GM23338 (cell line): ENCODE measurements around the gene HSD17B1. TPM values are rescaled to one million over a fixed set of nuclear protein-coding genes. Genes with fewer than 3 reads are reported as not detected.

ENCODE experiments used
- ATAC-seq: fragments of 200-7000 bp; cut with Tn5 transposase; 3 replicates; pipeline ENCODE4 v1.9.1; 2020
- DNase-seq: peaks from one replicate; pipeline ENCODE4 v3.0.0-alpha.2; 2015; ENCODE audit warnings: low spot score
- H2AFZ ChIP-seq: fragments of 200-600 bp; sonication (generic); 2 replicates; pipeline ENCODE4 v1.8.0; 2016; ENCODE audit warnings: antibody characterized with exemption, mild to moderate bottlenecking, moderate library complexity
- H3F3A ChIP-seq: fragments of 200-600 bp; sonication (generic); replicated peaks from 2 replicates; pipeline ENCODE4 v1.8.0; 2017; ENCODE audit warnings: antibody characterized with exemption, mixed run types, low read depth
- H3K27ac ChIP-seq: fragments of 200-600 bp; sonication (generic); 2 replicates; pipeline ENCODE4 v1.6.1; 2016; ENCODE audit warnings: low read depth
- H3K27me3 ChIP-seq: fragments of 200-600 bp; sonication (generic); 2 replicates; pipeline ENCODE4 v1.8.0; 2016; ENCODE audit warnings: mild to moderate bottlenecking, mixed run types, moderate library complexity; ENCODE audit not compliant: insufficient read depth
- H3K36me3 ChIP-seq: fragments of 200-600 bp; sonication (generic); 2 replicates; pipeline ENCODE4 v1.8.0; 2016; ENCODE audit warnings: mild to moderate bottlenecking; ENCODE audit not compliant: insufficient read depth
- H3K4me1 ChIP-seq: fragments of 200-600 bp; sonication (generic); 2 replicates; pipeline ENCODE4 v1.8.0; 2016; ENCODE audit warnings: mild to moderate bottlenecking, moderate library complexity; ENCODE audit not compliant: insufficient read depth
- H3K4me2 ChIP-seq: fragments of 200-600 bp; sonication (generic); 2 replicates; pipeline ENCODE4 v1.7.1; 2017; ENCODE audit warnings: mixed run types
- H3K4me3 ChIP-seq: fragments of 200-600 bp; sonication (generic); 2 replicates; pipeline ENCODE4 v1.6.1; 2016; ENCODE audit warnings: mixed run types
- H3K79me2 ChIP-seq: fragments of 200-600 bp; sonication (generic); replicated peaks from 2 replicates; pipeline ENCODE4 v1.8.0; 2017; ENCODE audit warnings: mild to moderate bottlenecking; ENCODE audit not compliant: insufficient read depth
- H3K9me2 ChIP-seq: fragments of 200-600 bp; sonication (generic); 2 replicates; pipeline ENCODE4 v1.8.0; 2017; ENCODE audit not compliant: insufficient read depth
- H4K20me1 ChIP-seq: fragments of 200-600 bp; sonication (generic); replicated peaks from 2 replicates; pipeline ENCODE4 v1.8.0; 2017; ENCODE audit warnings: mild to moderate bottlenecking; ENCODE audit not compliant: insufficient read depth
- H3K27ac Mint-ChIP-seq: 2 replicates; pipeline ENCODE4 v1.8.0; 2020; ENCODE audit warnings: inconsistent platforms, mild to moderate bottlenecking, moderate library complexity, mixed read lengths
- H3K27me3 Mint-ChIP-seq: 3 replicates; pipeline ENCODE4 v1.8.0; 2022; ENCODE audit warnings: low read depth, mild to moderate bottlenecking, moderate library complexity, mixed read lengths, inconsistent platforms; ENCODE audit not compliant: insufficient read depth, poor library complexity
- H3K36me3 Mint-ChIP-seq: 3 replicates; pipeline ENCODE4 v1.8.0; 2021; ENCODE audit warnings: low read depth, mild to moderate bottlenecking, inconsistent platforms, moderate library complexity, mixed read lengths
- H3K4me1 Mint-ChIP-seq: 3 replicates; pipeline ENCODE4 v1.8.0; 2020; ENCODE audit warnings: mild to moderate bottlenecking, inconsistent platforms, mixed read lengths
- H3K4me3 Mint-ChIP-seq: 3 replicates; pipeline ENCODE4 v1.8.0; 2021; ENCODE audit warnings: moderate library complexity, mild to moderate bottlenecking, inconsistent platforms, mixed read lengths
- H3K9me3 Mint-ChIP-seq: 3 replicates; pipeline ENCODE4 v1.8.0; 2020; ENCODE audit warnings: moderate library complexity, mild to moderate bottlenecking, inconsistent platforms, mixed read lengths
- CREB1 ChIP-seq: fragments of 250-450 bp; sonication (Bioruptor Pico); IDR thresholded peaks from 2 replicates; pipeline ENCODE4 v1.5.0; 2020; ENCODE audit warnings: low read depth, mild to moderate bottlenecking, moderate library complexity
- ETS1 ChIP-seq: IDR thresholded peaks from 2 replicates; pipeline ENCODE4 v1.6.1; 2016; ENCODE audit warnings: antibody characterized with exemption
- EZH2phosphoT487 ChIP-seq: fragments of 200-600 bp; sonication (generic); IDR thresholded peaks from one replicate; pipeline ENCODE4 v1.8.1; 2018; ENCODE audit warnings: antibody characterized with exemption; ENCODE audit not compliant: unreplicated experiment
- JUNB ChIP-seq: IDR thresholded peaks from one replicate; pipeline ENCODE4 v1.6.1; 2016; ENCODE audit warnings: antibody characterized with exemption; ENCODE audit not compliant: unreplicated experiment
- NANOG ChIP-seq: IDR thresholded peaks from 2 replicates; pipeline ENCODE4 v1.6.1; 2016; ENCODE audit warnings: antibody characterized with exemption, borderline replicate concordance
- POLR2AphosphoS5 ChIP-seq: IDR thresholded peaks from 2 replicates; pipeline ENCODE4 v1.6.1; 2016; ENCODE audit warnings: antibody characterized with exemption, low read depth
- ZNF331 ChIP-seq: fragments of 250-450 bp; sonication (Bioruptor Pico); IDR thresholded peaks from 2 replicates; pipeline ENCODE4 v1.5.0; 2020; ENCODE audit warnings: low read depth, mild to moderate bottlenecking, moderate library complexity
- polyA plus RNA-seq: library from polyadenylated mRNA; unstranded; fragments of >200 nt; fragmentation: Nextera tagmentation; extraction: Ambion mirVana; gene quantifications from 2 replicates; pipeline ENCODE4 v1.2.1, GENCODE V29; 2016
- total RNA-seq: library from RNA; depleted of rRNA; stranded (reverse); fragments of >200 nt; shearing (Covaris generic); gene quantifications from 2 replicates; pipeline ENCODE4 v1.2.3, GENCODE V29; 2014
- TF ChIP-seq, protein P1 (sequence below): IDR thresholded peaks from one replicate; pipeline ENCODE4 v1.6.1; 2018; ENCODE audit warnings: antibody characterized with exemption; ENCODE audit not compliant: unreplicated experiment
- TF ChIP-seq, protein P2 (sequence below), 2 experiments: fragments of 200-600 bp in 1 of 2; sonication (generic) in 1 of 2; conservative IDR thresholded peaks; 2 replicates each; pipeline versions ENCODE4 v1.5.1 to v1.6.1; 2016 to 2017; ENCODE audit warnings: antibody characterized with exemption in 2 of 2, low read depth in 2 of 2, mild to moderate bottlenecking in 2 of 2, moderate library complexity in 1 of 2

The HSD17B1 gene
- total and polyA plus RNA-seq, 2 experiments from 2014 or later = 0.97 to 1.7 TPM

GRCh38 chr17:42590886-42591285 is 38.2 kb downstream of the HSD17B1 start (continued):
- TF ChIP-seq, protein P1, sequence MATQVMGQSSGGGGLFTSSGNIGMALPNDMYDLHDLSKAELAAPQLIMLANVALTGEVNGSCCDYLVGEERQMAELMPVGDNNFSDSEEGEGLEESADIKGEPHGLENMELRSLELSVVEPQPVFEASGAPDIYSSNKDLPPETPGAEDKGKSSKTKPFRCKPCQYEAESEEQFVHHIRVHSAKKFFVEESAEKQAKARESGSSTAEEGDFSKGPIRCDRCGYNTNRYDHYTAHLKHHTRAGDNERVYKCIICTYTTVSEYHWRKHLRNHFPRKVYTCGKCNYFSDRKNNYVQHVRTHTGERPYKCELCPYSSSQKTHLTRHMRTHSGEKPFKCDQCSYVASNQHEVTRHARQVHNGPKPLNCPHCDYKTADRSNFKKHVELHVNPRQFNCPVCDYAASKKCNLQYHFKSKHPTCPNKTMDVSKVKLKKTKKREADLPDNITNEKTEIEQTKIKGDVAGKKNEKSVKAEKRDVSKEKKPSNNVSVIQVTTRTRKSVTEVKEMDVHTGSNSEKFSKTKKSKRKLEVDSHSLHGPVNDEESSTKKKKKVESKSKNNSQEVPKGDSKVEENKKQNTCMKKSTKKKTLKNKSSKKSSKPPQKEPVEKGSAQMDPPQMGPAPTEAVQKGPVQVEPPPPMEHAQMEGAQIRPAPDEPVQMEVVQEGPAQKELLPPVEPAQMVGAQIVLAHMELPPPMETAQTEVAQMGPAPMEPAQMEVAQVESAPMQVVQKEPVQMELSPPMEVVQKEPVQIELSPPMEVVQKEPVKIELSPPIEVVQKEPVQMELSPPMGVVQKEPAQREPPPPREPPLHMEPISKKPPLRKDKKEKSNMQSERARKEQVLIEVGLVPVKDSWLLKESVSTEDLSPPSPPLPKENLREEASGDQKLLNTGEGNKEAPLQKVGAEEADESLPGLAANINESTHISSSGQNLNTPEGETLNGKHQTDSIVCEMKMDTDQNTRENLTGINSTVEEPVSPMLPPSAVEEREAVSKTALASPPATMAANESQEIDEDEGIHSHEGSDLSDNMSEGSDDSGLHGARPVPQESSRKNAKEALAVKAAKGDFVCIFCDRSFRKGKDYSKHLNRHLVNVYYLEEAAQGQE = no peak
- TF ChIP-seq EZH2phosphoT487 = no peak
- TF ChIP-seq CREB1 = no peak
- no peak for TF ChIP-seq ETS1
- no peak for TF ChIP-seq NANOG
- TF ChIP-seq, protein P2, sequence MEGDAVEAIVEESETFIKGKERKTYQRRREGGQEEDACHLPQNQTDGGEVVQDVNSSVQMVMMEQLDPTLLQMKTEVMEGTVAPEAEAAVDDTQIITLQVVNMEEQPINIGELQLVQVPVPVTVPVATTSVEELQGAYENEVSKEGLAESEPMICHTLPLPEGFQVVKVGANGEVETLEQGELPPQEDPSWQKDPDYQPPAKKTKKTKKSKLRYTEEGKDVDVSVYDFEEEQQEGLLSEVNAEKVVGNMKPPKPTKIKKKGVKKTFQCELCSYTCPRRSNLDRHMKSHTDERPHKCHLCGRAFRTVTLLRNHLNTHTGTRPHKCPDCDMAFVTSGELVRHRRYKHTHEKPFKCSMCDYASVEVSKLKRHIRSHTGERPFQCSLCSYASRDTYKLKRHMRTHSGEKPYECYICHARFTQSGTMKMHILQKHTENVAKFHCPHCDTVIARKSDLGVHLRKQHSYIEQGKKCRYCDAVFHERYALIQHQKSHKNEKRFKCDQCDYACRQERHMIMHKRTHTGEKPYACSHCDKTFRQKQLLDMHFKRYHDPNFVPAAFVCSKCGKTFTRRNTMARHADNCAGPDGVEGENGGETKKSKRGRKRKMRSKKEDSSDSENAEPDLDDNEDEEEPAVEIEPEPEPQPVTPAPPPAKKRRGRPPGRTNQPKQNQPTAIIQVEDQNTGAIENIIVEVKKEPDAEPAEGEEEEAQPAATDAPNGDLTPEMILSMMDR (conservative IDR thresholded peaks at IDR 0.05; ENCODE audit: low read depth in 2 of 2) = no peak
- no peak for TF ChIP-seq POLR2AphosphoS5

GRCh38 chr17:42591411-42591810 is 38.7 kb downstream of the HSD17B1 start:
- no peak for ATAC-seq
- no peak overlapping the region for H3K4me3 Mint-ChIP-seq
- Histone ChIP-seq H3F3A (no peaks in the 10 kb centered on the region), H4K20me1 (0 out of 2 replicates have a peak, but pooled peaks cover 4% of the 10 kb centered on the region), H3K27ac (no peak overlapping the region), H3K4me3 (no peak overlapping the region), H3K4me2 (no peak overlapping the region), H3K36me3 (peaks cover 8% of the 10 kb centered on the region; the same call in 1 of the 2 replicates), H3K79me2 (peaks cover 4% of the 10 kb centered on the region; the same call in 1 of the 2 replicates), H2AFZ (no peak overlapping the region), H3K9me2 (no peaks in the 10 kb centered on the region), H3K4me1 (no peaks in the 10 kb centered on the region), H3K27me3 (no peaks in the 10 kb centered on the region)
- H3K27me3 Mint-ChIP-seq = peaks cover 5% of the 10 kb centered on the region
- no peaks in the 10 kb centered on the region for H3K9me3 Mint-ChIP-seq
- no peak overlapping the region for H3K27ac Mint-ChIP-seq
- DNase-seq = no peak
- no peaks in the 10 kb centered on the region for H3K4me1 Mint-ChIP-seq
- H3K36me3 Mint-ChIP-seq = peaks cover 32% of the 10 kb centered on the region
- TF ChIP-seq, protein P1 = no peak
- TF ChIP-seq JUNB (no peak), ZNF331 (CRISPR knock-in tag) (no peak)
- TF ChIP-seq, protein P2 (conservative IDR thresholded peaks at IDR 0.05; ENCODE audit: low read depth in 2 of 2) = no peak
